COR-L47 (cell line): Measurements from ENCODE around the gene REST.

Experiments used
- DNase-seq: peaks from one replicate; lab custom pipeline; 2025; lab: John Stamatoyannopoulos, UW

Gene REST

GRCh38 chr4:56976283-56976836 lies 68.7 kb downstream of the REST start:
- no peak for DNase-seq

GRCh38 chr4:56976837-56977320 lies 69.2 kb downstream of the REST start:
- peak; percentile 47 for DNase-seq

- peak; percentile 96 for DNase-seq
Observed at GRCh38 chr4:56977321-56978012, 69.8 kb downstream of the REST start, which contains the start of gene NOA1. TSS of gene NOA1 (minus strand) at chr4:56977606. CDS start at chr4:56977585, 21 bp downstream.

- DNase-seq: peak; percentile 88
Observed at GRCh38 chr4:56978750-56979303, 71.1 kb downstream of the REST start, which contains the start of gene POLR2B. TSS of gene POLR2B (plus strand) at chr4:56978896. CDS start at chr4:56978986, 90 bp downstream.

GRCh38 chr4:56979421-56980072 lies 71.8 kb downstream of the REST start:
- no peak for DNase-seq

GRCh38 chr4:56981795-56982201 lies 74.1 kb downstream of the REST start:
- no peak for DNase-seq

GRCh38 chr4:56986192-56986591 lies 78.5 kb downstream of the REST start:
- no peak for DNase-seq

- DNase-seq: no peak
Observed at GRCh38 chr4:56986952-56987351, 79.3 kb downstream of the REST start.

- no peak for DNase-seq
Observed at GRCh38 chr4:56990109-56990905, 82.6 kb downstream of the REST start.

GRCh38 chr4:56995525-56995924 lies 87.8 kb downstream of the REST start:
- DNase-seq: no peak

- no peak for DNase-seq
Observed at GRCh38 chr4:56999751-57000150, 92.1 kb downstream of the REST start.

GRCh38 chr4:57013543-57014120 lies 105.9 kb downstream of the REST start:
- no peak for DNase-seq
